ENCODE measurements around the gene OR5AK2.
"Not testable (repeated sequence)": the region's sequence is repeated elsewhere in the genome, so short reads cannot be mapped to it uniquely, and the experiment has no call there.

The OR5AK2 gene

GRCh38 chr11:56988614-56989013, at the start of gene OR5AK2:
Gene OR5AK2, plus strand, starts transcription at chr11:56988914. Its CDS starts 0 bp downstream, at chr11:56988914.
- no peak for DNase-seq (ENCODE audit: low read depth)

GRCh38 chr11:56945526-56945925, 43.2 kb upstream of the OR5AK2 start:
- not testable (repeated sequence) for DNase-seq (ENCODE audit: low read depth)

- DNase-seq (ENCODE audit: low read depth): no peak
Measured at GRCh38 chr11:56948991-56949515, 39.7 kb upstream of the OR5AK2 start.

- DNase-seq (ENCODE audit: low read depth): no peak
Measured at GRCh38 chr11:56950510-56950909, 38.2 kb upstream of the OR5AK2 start.

- DNase-seq (ENCODE audit: low read depth): not testable (repeated sequence)
Measured at GRCh38 chr11:56953907-56954306, 34.8 kb upstream of the OR5AK2 start.

- DNase-seq (ENCODE audit: low read depth): no peak
Measured at GRCh38 chr11:56961609-56962008, 27.1 kb upstream of the OR5AK2 start.

- no peak for DNase-seq (ENCODE audit: low read depth)
Measured at GRCh38 chr11:56967726-56968125, 21.0 kb upstream of the OR5AK2 start.

GRCh38 chr11:56968524-56968923, 20.2 kb upstream of the OR5AK2 start:
- no peak for DNase-seq (ENCODE audit: low read depth)

GRCh38 chr11:56977314-56977713, 11.4 kb upstream of the OR5AK2 start:
- no peak for DNase-seq (ENCODE audit: low read depth)

- no peak for DNase-seq (ENCODE audit: low read depth)
Measured at GRCh38 chr11:56990702-56991101, 2.0 kb downstream of the OR5AK2 start.

GRCh38 chr11:56994532-56994931, 5.8 kb downstream of the OR5AK2 start:
- no peak for DNase-seq (ENCODE audit: low read depth)

- DNase-seq (ENCODE audit: low read depth): no peak
Measured at GRCh38 chr11:57001674-57002401, 13.1 kb downstream of the OR5AK2 start.

GRCh38 chr11:57008373-57008772, 19.7 kb downstream of the OR5AK2 start:
- no peak for DNase-seq (ENCODE audit: low read depth)

- DNase-seq (ENCODE audit: low read depth): no peak
Measured at GRCh38 chr11:57015679-57016078, 27.0 kb downstream of the OR5AK2 start.

- no peak for DNase-seq (ENCODE audit: low read depth)
Measured at GRCh38 chr11:57031556-57031955, 42.8 kb downstream of the OR5AK2 start.

Data from stimulated activated CD4-positive, alpha-beta T cell treated with anti-CD3 and anti-CD28 coated beads, Interleukin-2, amount 100 ng/mL, for 4 hours (primary cell).